Tibial artery (tissue), 4 donors: ENCODE data around the gene RRP36.
"Not testable (repeated sequence)": the region's sequence is repeated elsewhere in the genome, so short reads cannot be mapped to it uniquely, and the experiment has no call there.

ENCODE experiments used
- DNase-seq, 2 donors: peaks; one replicate each; pipeline ENCODE4 v3.0.0-alpha.2; 2019
- H3K27ac ChIP-seq, 2 donors: fragments of 200-600 bp; sonication (generic) in 1 of 2; 1 replicate in 1 of 2; 2 replicates in 1 of 2; pipeline ENCODE4 v1.5.1; 2018 to 2019; ENCODE audit warnings: mild to moderate bottlenecking in 1 of 2
- H3K27me3 ChIP-seq, 2 donors: fragments of 200-600 bp; sonication (generic) in 1 of 2; one replicate each; pipeline versions ENCODE4 v1.5.1 to v1.6.0; 2016 to 2019
- H3K36me3 ChIP-seq, 3 donors: fragments of 200-600 bp; sonication (generic) in 2 of 3; one replicate each; pipeline ENCODE4 v1.5.1; 2016 to 2019; ENCODE audit warnings: mild to moderate bottlenecking in 2 of 3
- H3K4me1 ChIP-seq, 4 donors: fragments of 200-600 bp; sonication (generic) in 2 of 4; 1 replicate in 3 of 4; 2 replicates in 1 of 4; pipeline ENCODE4 v1.5.1; 2016 to 2019
- H3K4me3 ChIP-seq, 2 donors: fragments of 200-600 bp; sonication (generic) in 1 of 2; 1 replicate in 1 of 2; 2 replicates in 1 of 2; pipeline ENCODE4 v1.5.1; 2018 to 2019; ENCODE audit warnings: mild to moderate bottlenecking in 2 of 2
- H3K9me3 ChIP-seq, 3 donors: fragments of 200-600 bp; sonication (generic) in 1 of 3; one replicate each; pipeline ENCODE4 v1.5.1; 2016 to 2019
- intact Hi-C: fragments of 100-400 bp; cut with DNase I; formaldehyde crosslinking; loops from one replicate; pipeline ENCODE4 v1.15.0; 2023; ENCODE audit warnings: low total_unique reads
- TF ChIP-seq, protein P1 (sequence below), 2 experiments: fragments of 200-600 bp in 1 of 2; fragments of 450-650 bp in 1 of 2; IDR thresholded peaks; one replicate each; pipeline ENCODE4 v1.5.1; 2017 to 2019; ENCODE audit warnings: antibody characterized with exemption in 2 of 2, mild to moderate bottlenecking in 1 of 2, moderate library complexity in 1 of 2

Gene RRP36

DNA sequence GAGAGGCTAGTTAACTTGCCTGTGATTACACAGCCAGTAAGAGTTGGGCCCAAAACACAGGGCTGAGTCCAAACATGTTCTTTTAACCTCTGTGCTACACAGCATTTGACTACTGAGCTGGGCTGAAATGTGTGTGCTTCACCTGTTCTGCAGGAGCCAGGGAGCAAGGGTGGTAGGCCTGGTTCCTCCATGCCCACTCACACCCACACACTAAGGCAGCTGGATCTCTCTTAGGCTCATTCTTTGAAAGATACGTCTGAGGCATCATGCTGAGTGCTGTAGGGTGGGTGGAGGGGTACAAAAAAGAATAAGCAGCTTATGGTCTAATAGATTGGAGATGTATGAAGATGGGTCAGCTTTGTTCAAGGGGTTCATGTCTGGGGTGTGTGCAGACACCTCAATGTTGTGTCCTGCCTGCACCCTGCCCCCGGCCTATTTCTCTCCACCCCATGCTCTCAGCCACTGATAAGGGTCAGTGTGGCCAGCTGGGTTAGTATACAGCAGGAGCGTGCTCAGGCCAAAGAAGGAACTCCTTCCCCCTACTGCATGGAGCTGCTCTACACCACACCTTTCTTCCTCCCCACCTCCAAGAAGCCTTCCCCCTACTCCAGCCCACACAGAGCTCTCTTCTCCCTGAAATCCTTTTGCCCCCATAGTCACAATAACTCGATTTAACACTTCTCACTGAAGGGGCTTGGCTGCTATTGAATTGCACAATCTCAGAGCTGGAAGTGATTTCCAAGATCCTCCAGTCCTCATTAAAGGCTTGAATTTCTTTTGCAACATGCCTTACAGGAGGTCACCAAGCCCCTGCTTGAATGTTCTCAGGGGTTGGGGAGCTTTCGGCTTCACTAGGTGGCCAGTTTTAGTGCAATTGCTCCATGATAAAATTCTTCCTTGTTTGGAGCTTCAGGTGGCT, 33.6 kb upstream of the RRP36 start:
- intact Hi-C loops: no loop called here
- Histone ChIP-seq H3K36me3 (peaks cover 9 to 30% (median 22%) of the 10 kb centered on the region in 3 donors), H3K4me3 (no peak overlapping the region), H3K27me3 (no peaks in the 10 kb centered on the region), H3K27ac (no peak overlapping the region), H3K9me3 (no peaks in the 10 kb centered on the region), H3K4me1 (peaks cover 0 to 55% (median 45%) of the 10 kb centered on the region in 4 donors)
- TF ChIP-seq, protein P1, sequence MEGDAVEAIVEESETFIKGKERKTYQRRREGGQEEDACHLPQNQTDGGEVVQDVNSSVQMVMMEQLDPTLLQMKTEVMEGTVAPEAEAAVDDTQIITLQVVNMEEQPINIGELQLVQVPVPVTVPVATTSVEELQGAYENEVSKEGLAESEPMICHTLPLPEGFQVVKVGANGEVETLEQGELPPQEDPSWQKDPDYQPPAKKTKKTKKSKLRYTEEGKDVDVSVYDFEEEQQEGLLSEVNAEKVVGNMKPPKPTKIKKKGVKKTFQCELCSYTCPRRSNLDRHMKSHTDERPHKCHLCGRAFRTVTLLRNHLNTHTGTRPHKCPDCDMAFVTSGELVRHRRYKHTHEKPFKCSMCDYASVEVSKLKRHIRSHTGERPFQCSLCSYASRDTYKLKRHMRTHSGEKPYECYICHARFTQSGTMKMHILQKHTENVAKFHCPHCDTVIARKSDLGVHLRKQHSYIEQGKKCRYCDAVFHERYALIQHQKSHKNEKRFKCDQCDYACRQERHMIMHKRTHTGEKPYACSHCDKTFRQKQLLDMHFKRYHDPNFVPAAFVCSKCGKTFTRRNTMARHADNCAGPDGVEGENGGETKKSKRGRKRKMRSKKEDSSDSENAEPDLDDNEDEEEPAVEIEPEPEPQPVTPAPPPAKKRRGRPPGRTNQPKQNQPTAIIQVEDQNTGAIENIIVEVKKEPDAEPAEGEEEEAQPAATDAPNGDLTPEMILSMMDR (IDR thresholded peaks at IDR 0.05): no peak
- DNase-seq: no peak

DNA sequence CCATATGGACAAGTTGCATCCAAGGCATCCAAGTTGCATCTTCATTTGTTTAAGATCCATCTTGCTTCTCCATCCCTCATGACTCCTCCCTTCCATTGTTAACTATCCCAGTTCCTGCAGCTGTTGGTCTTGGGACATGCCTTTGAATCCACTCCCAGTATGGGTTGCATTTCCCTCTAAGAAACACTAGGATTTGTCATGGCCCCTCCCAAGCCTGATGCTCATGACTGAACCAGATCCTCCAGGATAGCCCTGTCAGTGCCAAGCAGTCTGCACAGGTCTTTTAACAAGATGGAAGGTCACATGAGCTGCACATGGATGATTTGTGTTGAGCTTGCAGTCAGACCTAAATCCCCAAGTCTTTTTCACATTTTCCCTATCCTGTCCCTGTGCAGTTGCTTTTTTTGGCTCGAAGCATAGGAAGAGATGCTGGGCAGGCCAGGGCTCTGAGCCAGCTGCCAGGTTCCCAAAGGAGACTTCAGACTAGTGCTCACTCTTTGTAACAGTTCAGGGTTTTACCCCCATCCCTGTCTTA, 32.9 kb upstream of the RRP36 start:
- Histone ChIP-seq H3K27me3 (no peaks in the 10 kb centered on the region), H3K36me3 (peaks cover 9 to 31% (median 22%) of the 10 kb centered on the region in 3 donors), H3K4me3 (no peak overlapping the region), H3K4me1 (peaks cover 0 to 49% (median 41%) of the 10 kb centered on the region in 4 donors), H3K9me3 (no peaks in the 10 kb centered on the region), H3K27ac (no peak overlapping the region)
- no peak for DNase-seq
- TF ChIP-seq, protein P1 (IDR thresholded peaks at IDR 0.05): no peak
- intact Hi-C loops: no loop called here

DNA sequence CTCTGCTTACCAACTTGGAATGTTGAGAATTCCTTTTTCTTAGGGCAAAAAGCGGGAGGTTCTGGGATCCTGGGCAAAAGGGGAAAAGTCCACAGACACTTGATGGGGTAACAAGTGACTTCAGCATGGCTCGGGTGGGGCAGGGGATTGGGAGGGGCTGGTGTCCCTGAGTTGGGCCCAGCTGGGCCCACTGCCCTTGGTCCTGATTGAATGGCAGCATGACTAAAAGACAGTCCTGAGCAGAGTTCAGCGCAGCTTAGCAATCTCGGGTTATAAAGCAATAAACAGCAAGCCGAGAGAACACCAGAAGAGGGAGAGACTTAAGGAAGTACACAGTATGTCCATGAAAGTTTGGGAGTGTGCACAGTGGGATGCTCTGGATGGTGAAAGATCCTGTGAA, 31.5 kb upstream of the RRP36 start:
- intact Hi-C loops: no loop called here
- Histone ChIP-seq H3K27me3 (no peaks in the 10 kb centered on the region), H3K36me3 (peaks cover 9 to 39% (median 22%) of the 10 kb centered on the region in 3 donors), H3K9me3 (no peaks in the 10 kb centered on the region), H3K4me1 (peaks cover 0 to 43% (median 37%) of the 10 kb centered on the region in 4 donors), H3K4me3 (no peak overlapping the region), H3K27ac (no peak overlapping the region)
- no peak for DNase-seq
- TF ChIP-seq, protein P1 (IDR thresholded peaks at IDR 0.05): no peak

DNA sequence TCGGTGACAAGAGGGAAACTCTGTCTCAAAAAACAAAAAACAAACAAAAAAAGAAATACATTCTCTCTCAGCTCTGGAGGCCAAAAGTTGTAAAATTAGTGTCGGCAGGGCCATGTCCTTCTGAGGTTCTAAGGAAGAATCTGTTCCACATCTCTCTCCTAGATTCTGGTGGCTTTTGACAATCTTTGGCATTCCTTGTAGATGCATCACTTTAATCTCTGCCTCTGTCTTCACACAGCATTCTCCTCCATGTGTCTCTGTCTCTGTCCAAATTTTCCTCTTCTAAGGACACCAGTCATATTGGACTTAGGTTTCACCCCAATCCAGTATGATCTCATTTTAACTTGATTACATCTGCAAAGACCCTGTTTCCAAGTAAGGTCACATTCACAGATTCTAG, 28.0 kb upstream of the RRP36 start:
- H3K27ac ChIP-seq: no peak overlapping the region
- H3K27me3 ChIP-seq: no peaks in the 10 kb centered on the region
- no peak overlapping the region for H3K4me3 ChIP-seq
- no peak for DNase-seq
- TF ChIP-seq, protein P1 (IDR thresholded peaks at IDR 0.05): no peak
- H3K9me3 ChIP-seq: no peaks in the 10 kb centered on the region
- peaks cover 9 to 39% (median 22%) of the 10 kb centered on the region in 3 donors for H3K36me3 ChIP-seq
- H3K4me1 ChIP-seq: peaks cover 0 to 8% (median 6%) of the 10 kb centered on the region in 4 donors
- intact Hi-C loops: no loop called here

DNA sequence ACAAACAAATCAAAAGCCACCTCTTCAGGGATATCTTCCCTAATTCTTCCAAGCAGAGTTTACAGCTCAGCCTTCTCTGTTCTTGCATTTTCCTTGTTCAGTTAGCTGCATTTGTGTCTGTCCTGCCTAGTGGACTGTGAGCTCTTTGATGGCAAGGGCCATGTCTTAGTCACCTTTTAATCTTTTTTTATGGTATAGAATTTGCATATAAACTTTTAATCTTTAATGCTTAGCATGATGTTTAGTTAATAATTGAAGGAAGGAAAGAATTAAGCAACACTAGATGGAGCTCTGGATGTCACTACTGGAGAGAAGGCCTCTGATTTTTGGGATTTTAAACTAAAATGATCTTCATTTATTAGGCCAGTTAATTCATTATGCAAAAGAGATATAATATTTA, 24.9 kb upstream of the RRP36 start:
- no peak overlapping the region for H3K4me3 ChIP-seq
- no peak overlapping the region for H3K27ac ChIP-seq
- H3K27me3 ChIP-seq: no peaks in the 10 kb centered on the region
- H3K4me1 ChIP-seq: no peaks in the 10 kb centered on the region
- intact Hi-C loops: no loop called here
- TF ChIP-seq, protein P1 (IDR thresholded peaks at IDR 0.05): no peak
- DNase-seq: no peak
- peaks cover 0 to 17% (median 3%) of the 10 kb centered on the region in 3 donors for H3K36me3 ChIP-seq
- H3K9me3 ChIP-seq: no peaks in the 10 kb centered on the region

DNA sequence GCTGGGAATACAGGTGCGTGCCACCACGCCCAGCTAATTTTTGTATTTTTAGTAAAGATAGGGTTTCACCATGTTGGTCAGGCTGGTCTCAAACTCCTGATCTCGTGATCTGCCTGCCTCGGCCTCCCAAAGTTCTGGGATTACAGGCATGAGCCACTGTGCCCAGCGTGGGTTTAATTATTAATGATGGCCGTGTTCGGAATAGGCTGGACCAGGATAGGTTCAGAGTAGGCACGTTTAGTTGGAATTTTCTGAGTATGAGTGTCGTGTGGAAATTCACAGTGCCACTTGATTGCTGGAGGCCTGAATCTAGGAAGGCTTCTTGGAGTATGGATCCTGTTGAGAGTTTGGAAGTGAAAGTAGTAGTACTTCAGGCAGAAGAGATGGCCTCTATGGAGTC, 23.2 kb upstream of the RRP36 start:
- H3K4me3 ChIP-seq, H3K27ac ChIP-seq, H3K9me3 ChIP-seq, H3K27me3 ChIP-seq, intact Hi-C loops, DNase-seq, H3K4me1 ChIP-seq: not testable (repeated sequence)
- peaks cover 0 to 19% (median 3%) of the 10 kb centered on the region in 3 donors for H3K36me3 ChIP-seq
